HCT116 (cell line): ENCODE results near the gene ATG5. TPM values are rescaled to one million over a fixed set of nuclear protein-coding genes. Genes with fewer than 3 reads are reported as not detected.

Experiments used
- ATAC-seq: fragments of 200-7000 bp; cut with Tn5 transposase; 2 replicates; pipeline ENCODE4 v1.9.1; 2020; ENCODE audit warnings: mild to moderate bottlenecking, moderate library complexity
- BruUV-seq: library from RNA; stranded (reverse); fragments of 400-500 nt; replicated peaks from 2 replicates; lab custom pipeline; 2021; lab: Mats Ljungman, UMichigan
- CTCF ChIA-PET: fragments of 300-600 bp; sonication (Branson Sonifier 250); formaldehyde crosslinking; loops from one replicate; lab custom pipeline; 2021; ENCODE audit warnings: antibody characterized with exemption; lab: Charles Lee
- POLR2A ChIA-PET: fragments of 300-600, 350-600 bp; sonication (Branson Sonifier 250); formaldehyde crosslinking; loops from one replicate; lab custom pipeline; 2021; ENCODE audit warnings: antibody characterized with exemption; lab: Charles Lee
- RAD21 ChIA-PET, 2 experiments: fragments of 300-600 bp; sonication (Branson Sonifier 250); formaldehyde crosslinking; loops; one replicate each; lab custom pipeline; 2023; ENCODE audit warnings: low total read pairs in 2 of 2; ENCODE audit not compliant: uncharacterized antibody in 2 of 2, unreplicated experiment in 2 of 2, low non-redundant PET in 1 of 2; lab: Charles Lee
- DNase-seq: peaks from one replicate; pipeline ENCODE4 v3.0.0-alpha.2; 2010; ENCODE audit warnings: low read depth, low spot score
- H2AFZ ChIP-seq: fragments of 200-600 bp; shearing (Covaris generic), sonication (generic); 2 replicates; pipeline ENCODE4 v1.6.1; 2017; ENCODE audit warnings: low read depth, mixed run types, mixed read lengths, antibody characterized with exemption, low read length; ENCODE audit not compliant: poor library complexity, severe bottlenecking
- H3K27ac ChIP-seq: 2 replicates; pipeline ENCODE4 v1.5.1; 2012; ENCODE audit warnings: low read depth, low read length
- H3K27me3 ChIP-seq: fragments of 200-600 bp; sonication (generic); 2 replicates; pipeline ENCODE4 v1.6.1; 2016; ENCODE audit warnings: mixed run types, low read length, mixed read lengths; ENCODE audit not compliant: insufficient read depth
- H3K36me3 ChIP-seq, 2 experiments: fragments of 200-500 bp in 1 of 2; fragments of 200-600 bp in 1 of 2; sonication (Bioruptor generic) in 1 of 2; sonication (generic) in 1 of 2; 2 replicates each; pipeline versions ENCODE4 v1.5.1 to v1.6.1; 2014 to 2016; ENCODE audit warnings: low read length in 2 of 2, inconsistent platforms in 1 of 2, mixed read lengths in 1 of 2, mixed run types in 1 of 2; ENCODE audit not compliant: insufficient read depth in 2 of 2, control insufficient read depth in 1 of 2
- H3K4me1 ChIP-seq, 2 experiments: fragments of 200-600 bp in 1 of 2; sonication (generic) in 1 of 2; 2 replicates each; pipeline versions ENCODE4 v1.5.1 to v1.6.1; 2012 to 2017; ENCODE audit warnings: low read length in 2 of 2, inconsistent platforms in 1 of 2, mild to moderate bottlenecking in 1 of 2, mixed read lengths in 1 of 2, mixed run types in 1 of 2, moderate library complexity in 1 of 2; ENCODE audit not compliant: insufficient read depth in 2 of 2, control insufficient read depth in 1 of 2
- H3K4me2 ChIP-seq: fragments of 200-600 bp; sonication (generic); 2 replicates; pipeline ENCODE4 v1.6.1; 2017; ENCODE audit warnings: mixed run types, low read length, mixed read lengths
- H3K4me3 ChIP-seq, 2 experiments: fragments of 200-600 bp in 1 of 2; sonication (generic) in 1 of 2; replicated peaks in 1 of 2; 2 replicates each; pipeline ENCODE4 v1.5.1; 2011 to 2016; ENCODE audit warnings: low read length in 2 of 2, control low read depth in 1 of 2, low read depth in 1 of 2, mild to moderate bottlenecking in 1 of 2, mixed read lengths in 1 of 2, mixed run types in 1 of 2
- H3K79me2 ChIP-seq: fragments of 200-600 bp; sonication (generic); 2 replicates; pipeline ENCODE4 v1.6.1; 2017; ENCODE audit warnings: mild to moderate bottlenecking, mixed run types, low read length, moderate library complexity, mixed read lengths; ENCODE audit not compliant: insufficient read depth
- H3K9ac ChIP-seq: fragments of 200-600 bp; sonication (generic); 2 replicates; pipeline ENCODE4 v1.6.1; 2016; ENCODE audit warnings: low read length, mixed read lengths
- H3K9me2 ChIP-seq: fragments of 200-600 bp; sonication (generic), shearing (Covaris generic); 2 replicates; pipeline ENCODE4 v1.6.1; 2017; ENCODE audit warnings: mixed run types, mild to moderate bottlenecking, moderate library complexity; ENCODE audit not compliant: insufficient read depth
- H3K9me3 ChIP-seq, 2 experiments: fragments of 200-500 bp in 1 of 2; fragments of 200-600 bp in 1 of 2; sonication (Bioruptor generic) in 1 of 2; sonication (generic) in 1 of 2; 2 replicates each; pipeline ENCODE4 v1.6.1; 2014 to 2017; ENCODE audit warnings: low read length in 2 of 2, mixed read lengths in 2 of 2, inconsistent platforms in 1 of 2, low read depth in 1 of 2, mild to moderate bottlenecking in 1 of 2, mixed run types in 1 of 2, moderate library complexity in 1 of 2; ENCODE audit not compliant: control insufficient read depth in 1 of 2, insufficient read depth in 1 of 2
- H4K20me1 ChIP-seq: fragments of 200-600 bp; sonication (generic), shearing (Covaris generic); 2 replicates; pipeline ENCODE4 v1.6.1; 2017; ENCODE audit warnings: mixed run types, mild to moderate bottlenecking, moderate library complexity; ENCODE audit not compliant: insufficient read depth
- CBX3 ChIP-seq: IDR thresholded peaks from 2 replicates; pipeline ENCODE4 v1.6.1; 2012; ENCODE audit warnings: low read depth
- CTCF ChIP-seq, 3 experiments: fragments of 200-600 bp in 1 of 3; sonication (generic) in 1 of 3; IDR thresholded peaks in 2 of 3; conservative IDR thresholded peaks in 1 of 3; 2 replicates each; pipeline ENCODE4 v1.5.1; 2012 to 2017; ENCODE audit warnings: low read depth in 2 of 3, low read length in 2 of 3, antibody characterized with exemption in 1 of 3, borderline replicate concordance in 1 of 3, control low read depth in 1 of 3, mild to moderate bottlenecking in 1 of 3, mixed read lengths in 1 of 3, mixed run types in 1 of 3, moderate library complexity in 1 of 3; ENCODE audit not compliant: insufficient read depth in 1 of 3
- POLR2A ChIP-seq: IDR thresholded peaks from 2 replicates; pipeline ENCODE4 v1.7.0; 2011; ENCODE audit warnings: borderline replicate concordance; ENCODE audit not compliant: insufficient read depth, insufficient read length; ENCODE audit errors: extremely low read depth
- RAD21 ChIP-seq: IDR thresholded peaks from 2 replicates; pipeline ENCODE4 v1.6.1; 2012; ENCODE audit warnings: low read depth, mild to moderate bottlenecking
- SRF ChIP-seq: IDR thresholded peaks from 2 replicates; pipeline ENCODE4 v1.6.1; 2012; ENCODE audit warnings: low read depth
- ZFX ChIP-seq: fragments of 450-650 bp; IDR thresholded peaks from 2 replicates; pipeline ENCODE4 v1.6.1; 2017
- ZNF274 ChIP-seq: fragments of 200-500 bp; sonication (Bioruptor generic); IDR thresholded peaks from 2 replicates; pipeline ENCODE4 v1.6.1; 2014; ENCODE audit warnings: mild to moderate bottlenecking, low read depth, low read length, inconsistent platforms
- intact Hi-C: fragments of 100-400 bp; cut with micrococcal nuclease; formaldehyde crosslinking; loops from 2 replicates; pipeline ENCODE4 v1.10.0; 2022
- total RNA-seq: library from RNA; stranded (reverse); gene quantifications from one replicate; pipeline ENCODE4 v1.2.1, GENCODE V29; 2021; ENCODE audit not compliant: unreplicated experiment

ATG5 gene
- total RNA-seq, 1 experiment from 2014 or later: 39.6 TPM

GRCh38 chr6:106305740-106306139 lies 19.8 kb downstream of the ATG5 start:
- Histone ChIP-seq H3K9me2 (no peaks in the 10 kb centered on the region), H3K4me2 (no peak overlapping the region), H3K9ac (no peak overlapping the region), H3K79me2 (peaks cover 93% of the 10 kb centered on the region), H4K20me1 (no peaks in the 10 kb centered on the region), H3K27ac (no peak overlapping the region), H3K27me3 (no peaks in the 10 kb centered on the region), H3K36me3 (peaks cover 0 to 5% of the 10 kb centered on the region in 2 experiments; a peak in 2 of 4 replicates), H3K4me1 (peaks cover 19 to 21% of the 10 kb centered on the region in 2 experiments), H3K4me3 (no peak overlapping the region), H2AFZ (no peak overlapping the region), H3K9me3 (no peaks in the 10 kb centered on the region)
- ChIA-PET CTCF (no interaction called here), POLR2A (no interaction called here), RAD21 (no interaction called here)
- intact Hi-C loops: no loop called here
- no TSS peak for BruUV-seq
- no peak for ATAC-seq
- no peak for TF ChIP-seq CBX3
- no peak for TF ChIP-seq ZNF274
- TF ChIP-seq ZFX: no peak
- TF ChIP-seq POLR2A: no peak
- TF ChIP-seq SRF: no peak
- no peak for DNase-seq

- Histone ChIP-seq H3K27ac (no peak overlapping the region), H3K4me2 (no peak overlapping the region), H3K9ac (no peak overlapping the region), H3K79me2 (peaks cover 83% of the 10 kb centered on the region), H3K4me1 (peaks cover 0 to 7% of the 10 kb centered on the region in 2 experiments; a peak in 1 of 4 replicates), H4K20me1 (no peaks in the 10 kb centered on the region), H3K9me2 (no peaks in the 10 kb centered on the region), H3K4me3 (no peak overlapping the region), H3K36me3 (no peaks in the 10 kb centered on the region), H3K9me3 (no peaks in the 10 kb centered on the region), H3K27me3 (no peaks in the 10 kb centered on the region), H2AFZ (no peak overlapping the region)
- DNase-seq (no peak), ATAC-seq (peak; percentile 53; the same call in 1 of the 2 replicates)
- CTCF ChIA-PET: interaction anchor here (0.6 to 1.7 kb wide), 9 partner anchors 21 to 869 kb away, joined by 3 to 11 read pairs (median 4); partner anchors contain the start of gene PRDM1
- intact Hi-C loops: loop anchor here (2.0 to 5.0 kb wide), 5 partner anchors 214 to 1214 kb away; partner anchors contain the start of gene PRDM1
- no TSS peak for BruUV-seq
- TF ChIP-seq RAD21 (peak; percentile 68), POLR2A (no peak), CTCF (IDR thresholded peaks at IDR 0.05 in 2 of 3, conservative IDR thresholded peaks at IDR 0.05 in 1 of 3; ENCODE audit: borderline replicate concordance in 1 of 3, insufficient read depth in 1 of 3, low read depth in 2 of 3, low read length in 2 of 3) (peak; percentile 42 to 51 (median 46); a peak in 5 of 6 replicates)
- POLR2A ChIA-PET: no interaction called here
- RAD21 ChIA-PET: no interaction called here
These were observed 24.6 kb downstream of the ATG5 start for GRCh38 chr6:106300944-106301343.
